Measurements from ENCODE around the gene PCOLCE2.

- TF ChIP-seq CTCF (IDR thresholded peaks at IDR 0.05; ENCODE audit: control extremely low read depth in 1 of 3, insufficient read depth in 1 of 3, low read depth in 1 of 3, low read length in 3 of 3) = no peak
- no peak for TF ChIP-seq POLR2AphosphoS5 (IDR thresholded peaks at IDR 0.05; ENCODE audit: low read depth, low read length)
- TF ChIP-seq RAD21 (IDR thresholded peaks at IDR 0.05 in 1 of 2, conservative IDR thresholded peaks at IDR 0.05 in 1 of 2; ENCODE audit: low read depth in 2 of 2, low read length in 2 of 2) = no peak
- no peak for TF ChIP-seq CHD7 (IDR thresholded peaks at IDR 0.05; ENCODE audit: insufficient replicate concordance, low read length)
- TF ChIP-seq KDM1A (IDR thresholded peaks at IDR 0.05; ENCODE audit: borderline replicate concordance, low read length) = no peak
- no peak for TF ChIP-seq EZH2 (IDR thresholded peaks at IDR 0.05; ENCODE audit: low read depth, low read length, severe bottlenecking)
- TF ChIP-seq ZNF274 (IDR thresholded peaks at IDR 0.05; ENCODE audit: borderline replicate concordance, extremely low read depth, low read length) = no peak
- no peak for TF ChIP-seq GABPA (IDR thresholded peaks at IDR 0.05; ENCODE audit: borderline replicate concordance, insufficient read depth, low read length)
- TF ChIP-seq BRCA1 (IDR thresholded peaks at IDR 0.05; ENCODE audit: low read depth, low read length) = no peak
- no peak for TF ChIP-seq PHF8 (conservative IDR thresholded peaks at IDR 0.05; ENCODE audit: low read depth, low read length)
- no peak for TF ChIP-seq NANOG (IDR thresholded peaks at IDR 0.05; ENCODE audit: insufficient read depth, low read depth, low read length, poor library complexity, severe bottlenecking)
- no peak for TF ChIP-seq FOSL1 (IDR thresholded peaks at IDR 0.05; ENCODE audit: insufficient read depth, low read depth, low read length)
- TF ChIP-seq CREB1 (IDR thresholded peaks at IDR 0.05) = no peak
- TF ChIP-seq EP300 (IDR thresholded peaks at IDR 0.05; ENCODE audit: borderline replicate concordance in 1 of 2, low read depth in 2 of 2, low read length in 2 of 2) = no peak
Measured at GRCh38 chr3:142881445-142882224, 7.2 kb downstream of the PCOLCE2 start.

Data from H1 (cell line).